ENCODE results near the gene UBE4A. TPM values are rescaled to one million over a fixed set of nuclear protein-coding genes. Genes with fewer than 3 reads are reported as not detected.

UBE4A gene
- total RNA-seq, 1 donor, result 58.3 TPM

GRCh38 chr11:118417801-118418200, 58.4 kb downstream of the UBE4A start:
- TF ChIP-seq, protein P1, sequence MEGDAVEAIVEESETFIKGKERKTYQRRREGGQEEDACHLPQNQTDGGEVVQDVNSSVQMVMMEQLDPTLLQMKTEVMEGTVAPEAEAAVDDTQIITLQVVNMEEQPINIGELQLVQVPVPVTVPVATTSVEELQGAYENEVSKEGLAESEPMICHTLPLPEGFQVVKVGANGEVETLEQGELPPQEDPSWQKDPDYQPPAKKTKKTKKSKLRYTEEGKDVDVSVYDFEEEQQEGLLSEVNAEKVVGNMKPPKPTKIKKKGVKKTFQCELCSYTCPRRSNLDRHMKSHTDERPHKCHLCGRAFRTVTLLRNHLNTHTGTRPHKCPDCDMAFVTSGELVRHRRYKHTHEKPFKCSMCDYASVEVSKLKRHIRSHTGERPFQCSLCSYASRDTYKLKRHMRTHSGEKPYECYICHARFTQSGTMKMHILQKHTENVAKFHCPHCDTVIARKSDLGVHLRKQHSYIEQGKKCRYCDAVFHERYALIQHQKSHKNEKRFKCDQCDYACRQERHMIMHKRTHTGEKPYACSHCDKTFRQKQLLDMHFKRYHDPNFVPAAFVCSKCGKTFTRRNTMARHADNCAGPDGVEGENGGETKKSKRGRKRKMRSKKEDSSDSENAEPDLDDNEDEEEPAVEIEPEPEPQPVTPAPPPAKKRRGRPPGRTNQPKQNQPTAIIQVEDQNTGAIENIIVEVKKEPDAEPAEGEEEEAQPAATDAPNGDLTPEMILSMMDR (IDR thresholded peaks at IDR 0.05; ENCODE audit: insufficient read depth, low read depth, low read length), result no peak
- no peak for DNase-seq (ENCODE audit: low read depth)
- H3K4me3 ChIP-seq (ENCODE audit: low read depth, low read length), result no peak overlapping the region

- no peak overlapping the region for H3K4me3 ChIP-seq (ENCODE audit: low read depth, low read length)
- TF ChIP-seq, protein P1 (IDR thresholded peaks at IDR 0.05; ENCODE audit: insufficient read depth, low read depth, low read length), result no peak
- DNase-seq (ENCODE audit: low read depth), result no peak
These were observed 59.4 kb downstream of the UBE4A start for GRCh38 chr11:118418766-118419165.

DNA sequence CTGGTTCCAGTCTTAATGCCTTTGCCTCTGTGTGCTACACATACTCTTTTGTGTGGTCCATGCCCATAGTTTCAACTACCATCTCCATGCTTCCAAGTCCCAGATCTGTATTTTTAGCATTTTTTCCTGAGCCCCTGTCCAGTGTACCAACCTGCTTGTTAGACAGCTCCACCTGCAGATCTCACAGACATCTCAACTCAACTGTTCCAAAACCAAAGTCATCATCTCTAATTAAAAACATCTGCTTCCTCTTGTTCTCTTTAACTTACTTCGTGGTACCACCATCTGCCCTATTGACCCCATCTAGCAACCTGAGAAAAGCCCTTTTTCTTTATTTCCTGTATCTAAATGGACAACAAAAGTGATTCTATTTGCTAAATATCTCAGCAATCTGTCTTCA, 68.3 kb downstream of the UBE4A start:
- no peak overlapping the region for H3K4me3 ChIP-seq (ENCODE audit: low read depth, low read length)
- no peak for DNase-seq (ENCODE audit: low read depth)
- TF ChIP-seq, protein P1 (IDR thresholded peaks at IDR 0.05; ENCODE audit: insufficient read depth, low read depth, low read length), result no peak

DNA sequence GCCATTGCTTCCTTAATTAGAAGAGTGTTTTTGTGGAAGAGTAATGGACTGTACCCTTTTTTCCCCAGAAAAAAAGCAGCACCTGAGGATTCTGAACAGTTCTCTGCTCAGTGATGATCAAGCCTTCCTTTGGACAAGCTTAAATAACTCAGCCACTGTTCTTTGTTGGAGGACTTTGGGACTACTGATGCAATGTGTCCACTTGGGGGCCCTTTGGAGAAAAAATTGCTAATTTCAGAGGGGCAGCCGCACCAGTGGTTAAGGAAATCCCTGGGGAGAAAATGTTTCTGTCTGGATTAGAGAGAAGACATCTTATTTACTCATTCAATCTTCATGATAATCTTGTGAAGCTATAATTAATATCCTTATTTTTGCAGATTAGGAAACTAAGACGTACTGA, 71.6 kb downstream of the UBE4A start:
- no peak overlapping the region for H3K4me3 ChIP-seq (ENCODE audit: low read depth, low read length)
- TF ChIP-seq, protein P1 (IDR thresholded peaks at IDR 0.05; ENCODE audit: insufficient read depth, low read depth, low read length), result peak; percentile 16
- DNase-seq (ENCODE audit: low read depth), result no peak

GRCh38 chr11:118434123-118434552, 74.7 kb downstream of the UBE4A start:
- peak overlapping the region; percentile 75 for H3K4me3 ChIP-seq (ENCODE audit: low read depth, low read length)
- TF ChIP-seq, protein P1 (IDR thresholded peaks at IDR 0.05; ENCODE audit: insufficient read depth, low read depth, low read length), result no peak
- no peak for DNase-seq (ENCODE audit: low read depth)

GRCh38 chr11:118434553-118435289, 75.3 kb downstream of the UBE4A start:
- TF ChIP-seq, protein P1 (IDR thresholded peaks at IDR 0.05; ENCODE audit: insufficient read depth, low read depth, low read length), result no peak
- peak overlapping the region; percentile 75 for H3K4me3 ChIP-seq (ENCODE audit: low read depth, low read length)
- DNase-seq (ENCODE audit: low read depth), result peak; percentile 49
